ENCODE data around the gene SRSF1.

DNA sequence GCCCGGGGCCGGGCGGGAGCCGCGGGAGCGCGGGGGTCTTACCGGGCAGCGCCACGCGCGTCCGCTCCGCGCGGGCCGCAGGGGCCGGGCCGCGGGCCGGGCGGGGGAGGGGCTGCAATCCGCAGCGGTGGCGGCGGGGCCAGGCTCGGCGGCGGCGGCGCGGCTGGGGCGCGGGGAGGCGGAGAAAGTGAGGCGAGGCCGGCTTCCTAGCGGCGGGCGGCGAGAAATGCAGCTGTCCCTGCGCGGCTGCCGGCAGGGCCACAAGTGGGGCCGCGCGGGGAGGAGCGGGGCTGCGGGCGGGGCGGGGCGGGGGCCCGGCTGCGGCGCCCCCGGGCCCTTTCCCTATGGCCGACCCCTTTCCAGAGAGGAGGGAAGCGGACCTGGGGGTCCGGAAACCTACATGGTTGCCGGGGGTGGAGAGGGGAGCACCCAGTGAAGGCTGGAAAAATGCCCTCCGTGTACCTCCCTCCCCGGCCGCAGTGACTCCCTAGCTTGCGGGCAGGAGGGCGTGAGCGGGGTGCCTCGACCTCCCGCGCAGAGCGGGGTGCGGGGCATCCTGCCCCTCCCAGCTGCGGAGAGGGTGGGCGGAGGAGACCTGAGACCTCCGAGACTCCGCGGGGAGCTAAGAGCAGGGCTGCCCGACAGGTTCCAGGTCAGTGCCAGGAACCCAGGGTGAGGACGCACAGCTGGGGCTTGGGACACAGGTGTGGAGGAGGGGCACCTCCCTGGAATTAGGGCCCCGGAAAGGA is 51.7 kb downstream of the SRSF1 start, which contains the start of gene CUEDC1:
- no peak for TF ChIP-seq POLR2A (IDR thresholded peaks at IDR 0.05)
- TF ChIP-seq, protein P1, sequence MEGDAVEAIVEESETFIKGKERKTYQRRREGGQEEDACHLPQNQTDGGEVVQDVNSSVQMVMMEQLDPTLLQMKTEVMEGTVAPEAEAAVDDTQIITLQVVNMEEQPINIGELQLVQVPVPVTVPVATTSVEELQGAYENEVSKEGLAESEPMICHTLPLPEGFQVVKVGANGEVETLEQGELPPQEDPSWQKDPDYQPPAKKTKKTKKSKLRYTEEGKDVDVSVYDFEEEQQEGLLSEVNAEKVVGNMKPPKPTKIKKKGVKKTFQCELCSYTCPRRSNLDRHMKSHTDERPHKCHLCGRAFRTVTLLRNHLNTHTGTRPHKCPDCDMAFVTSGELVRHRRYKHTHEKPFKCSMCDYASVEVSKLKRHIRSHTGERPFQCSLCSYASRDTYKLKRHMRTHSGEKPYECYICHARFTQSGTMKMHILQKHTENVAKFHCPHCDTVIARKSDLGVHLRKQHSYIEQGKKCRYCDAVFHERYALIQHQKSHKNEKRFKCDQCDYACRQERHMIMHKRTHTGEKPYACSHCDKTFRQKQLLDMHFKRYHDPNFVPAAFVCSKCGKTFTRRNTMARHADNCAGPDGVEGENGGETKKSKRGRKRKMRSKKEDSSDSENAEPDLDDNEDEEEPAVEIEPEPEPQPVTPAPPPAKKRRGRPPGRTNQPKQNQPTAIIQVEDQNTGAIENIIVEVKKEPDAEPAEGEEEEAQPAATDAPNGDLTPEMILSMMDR (IDR thresholded peaks at IDR 0.05): peak in 2 of 4 experiments; percentile 26 to 48
- TF ChIP-seq POLR2AphosphoS5 (IDR thresholded peaks at IDR 0.05): no peak

All from prostate gland (tissue), 2 donors.